Measurements from ENCODE around the gene MAD1L1.

Gene MAD1L1

GRCh38 chr7:2196381-2197378 is 36.1 kb downstream of the MAD1L1 start:
- Histone ChIP-seq H3K36me3 (ENCODE audit: control insufficient read depth, insufficient read depth, low read length) (peaks cover 14% of the 10 kb centered on the region), H3K4me1 (ENCODE audit: control insufficient read depth, insufficient read depth, low read length, poor library complexity, severe bottlenecking) (no peaks in the 10 kb centered on the region), H3K27me3 (replicated peaks; ENCODE audit: control insufficient read depth, insufficient read depth, low read length, poor library complexity, severe bottlenecking) (no peaks in the 10 kb centered on the region), H3K9me3 (ENCODE audit: control insufficient read depth, low read length) (no peaks in the 10 kb centered on the region), H3K4me3 (ENCODE audit: insufficient read depth, low read depth, low read length, poor library complexity, severe bottlenecking) (no peak overlapping the region), H3K27ac (ENCODE audit: insufficient read depth, low read length, poor library complexity, severe bottlenecking) (no peak overlapping the region)
- DNase-seq: no peak

DNA sequence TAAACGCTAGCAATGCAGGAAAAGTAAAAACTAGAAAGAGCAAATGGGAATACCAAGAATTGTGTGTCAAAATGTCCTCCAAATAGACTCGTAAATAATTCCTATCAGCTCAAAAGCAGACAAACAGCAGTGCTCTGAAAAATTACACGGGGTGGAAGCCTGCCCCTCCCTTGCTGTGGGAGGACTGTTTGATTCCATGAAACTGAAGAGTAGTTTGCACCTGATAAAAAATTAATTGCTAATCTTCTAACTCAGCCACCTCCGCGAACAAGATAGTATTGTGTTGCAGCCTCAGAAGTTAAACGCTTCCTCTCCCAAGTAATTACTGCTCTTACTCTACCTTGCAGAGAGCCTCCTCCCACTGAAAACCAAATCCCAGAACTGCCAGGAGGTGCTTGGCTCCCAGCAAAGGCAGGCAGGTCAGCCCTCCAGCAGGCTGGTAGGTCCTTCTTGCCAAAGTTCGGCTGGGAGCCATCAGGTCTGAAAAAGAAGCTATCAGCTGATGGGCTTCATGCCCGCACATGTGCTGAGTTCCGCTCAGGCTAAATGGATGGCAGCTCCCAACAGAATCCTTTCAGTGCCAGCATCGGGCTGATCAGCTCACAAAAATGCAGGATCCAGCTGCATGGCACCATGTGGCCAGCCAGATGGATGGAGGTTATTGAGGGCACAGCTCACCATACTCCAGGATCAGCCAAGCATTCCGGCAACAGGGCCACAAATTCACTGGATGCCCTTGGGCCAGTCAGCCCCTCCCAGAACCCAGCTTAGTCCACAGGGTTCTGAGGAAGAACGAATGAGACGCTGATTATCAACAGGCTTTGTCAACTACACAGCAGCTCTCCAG is 37.1 kb downstream of the MAD1L1 start:
- no peaks in the 10 kb centered on the region for H3K9me3 ChIP-seq (ENCODE audit: control insufficient read depth, low read length)
- no peak for DNase-seq
- H3K4me3 ChIP-seq (ENCODE audit: insufficient read depth, low read depth, low read length, poor library complexity, severe bottlenecking): no peak overlapping the region
- peaks cover 14% of the 10 kb centered on the region for H3K36me3 ChIP-seq (ENCODE audit: control insufficient read depth, insufficient read depth, low read length)
- no peaks in the 10 kb centered on the region for H3K27me3 ChIP-seq (replicated peaks; ENCODE audit: control insufficient read depth, insufficient read depth, low read length, poor library complexity, severe bottlenecking)
- H3K27ac ChIP-seq (ENCODE audit: insufficient read depth, low read length, poor library complexity, severe bottlenecking): no peak overlapping the region
- no peaks in the 10 kb centered on the region for H3K4me1 ChIP-seq (ENCODE audit: control insufficient read depth, insufficient read depth, low read length, poor library complexity, severe bottlenecking)

GRCh38 chr7:2193575-2194305 is 39.0 kb downstream of the MAD1L1 start:
- peaks cover 3% of the 10 kb centered on the region for H3K36me3 ChIP-seq (ENCODE audit: control insufficient read depth, insufficient read depth, low read length)
- H3K4me1 ChIP-seq (ENCODE audit: control insufficient read depth, insufficient read depth, low read length, poor library complexity, severe bottlenecking): no peaks in the 10 kb centered on the region
- H3K4me3 ChIP-seq (ENCODE audit: insufficient read depth, low read depth, low read length, poor library complexity, severe bottlenecking): no peak overlapping the region

DNA sequence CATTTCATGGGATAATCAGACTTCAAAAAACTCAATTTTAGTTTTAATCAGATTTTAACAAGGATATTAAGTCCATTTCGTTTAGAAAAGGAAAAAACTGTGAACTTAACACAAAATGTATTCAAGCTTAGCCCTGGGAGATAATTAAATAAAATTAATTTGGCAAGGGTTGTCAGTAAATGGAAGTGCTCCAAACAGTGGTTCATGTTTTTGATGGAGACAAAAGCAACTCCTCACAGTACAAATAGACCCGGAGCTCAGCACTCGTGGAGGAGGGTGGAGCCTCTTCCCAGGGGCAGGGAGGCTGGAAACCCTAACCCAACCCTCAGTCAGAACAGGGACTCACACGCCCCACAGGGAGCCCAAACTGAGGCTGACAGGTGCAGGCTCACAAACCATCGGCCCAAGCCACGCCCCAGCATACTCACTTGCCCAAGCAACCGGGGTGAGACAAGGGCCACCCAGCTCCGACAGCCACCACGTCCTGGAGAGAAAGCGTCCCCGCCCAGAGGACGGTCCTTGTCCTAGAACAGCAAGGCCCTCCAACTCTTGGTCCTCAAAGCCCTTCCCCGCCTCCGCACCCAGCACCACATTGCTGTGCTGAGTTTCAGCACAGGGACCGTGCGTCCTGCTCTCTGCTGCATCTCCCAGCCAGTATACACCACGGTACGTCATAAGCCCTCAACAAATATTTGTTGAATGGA is 39.8 kb downstream of the MAD1L1 start:
- H3K4me1 ChIP-seq (ENCODE audit: control insufficient read depth, insufficient read depth, low read length, poor library complexity, severe bottlenecking): no peaks in the 10 kb centered on the region
- H3K27me3 ChIP-seq (replicated peaks; ENCODE audit: control insufficient read depth, insufficient read depth, low read length, poor library complexity, severe bottlenecking): no peaks in the 10 kb centered on the region
- peaks cover 3% of the 10 kb centered on the region for H3K36me3 ChIP-seq (ENCODE audit: control insufficient read depth, insufficient read depth, low read length)
- no peak overlapping the region for H3K4me3 ChIP-seq (ENCODE audit: insufficient read depth, low read depth, low read length, poor library complexity, severe bottlenecking)
- no peak overlapping the region for H3K27ac ChIP-seq (ENCODE audit: insufficient read depth, low read length, poor library complexity, severe bottlenecking)
- DNase-seq: no peak
- no peaks in the 10 kb centered on the region for H3K9me3 ChIP-seq (ENCODE audit: control insufficient read depth, low read length)

More at GRCh38 chr7:2193575-2194305, 39.0 kb downstream of the MAD1L1 start:
- no peak for DNase-seq
- Histone ChIP-seq H3K9me3 (ENCODE audit: control insufficient read depth, low read length) (no peaks in the 10 kb centered on the region), H3K27ac (ENCODE audit: insufficient read depth, low read length, poor library complexity, severe bottlenecking) (no peak overlapping the region), H3K27me3 (replicated peaks; ENCODE audit: control insufficient read depth, insufficient read depth, low read length, poor library complexity, severe bottlenecking) (no peaks in the 10 kb centered on the region)

- Histone ChIP-seq H3K36me3 (ENCODE audit: control insufficient read depth, insufficient read depth, low read length) (peaks cover under 1% of the 10 kb centered on the region), H3K27me3 (replicated peaks; ENCODE audit: control insufficient read depth, insufficient read depth, low read length, poor library complexity, severe bottlenecking) (no peaks in the 10 kb centered on the region), H3K27ac (ENCODE audit: insufficient read depth, low read length, poor library complexity, severe bottlenecking) (no peak overlapping the region), H3K4me1 (ENCODE audit: control insufficient read depth, insufficient read depth, low read length, poor library complexity, severe bottlenecking) (no peaks in the 10 kb centered on the region), H3K9me3 (ENCODE audit: control insufficient read depth, low read length) (no peaks in the 10 kb centered on the region), H3K4me3 (ENCODE audit: insufficient read depth, low read depth, low read length, poor library complexity, severe bottlenecking) (no peak overlapping the region)
- DNase-seq: no peak
These were observed 41.7 kb downstream of the MAD1L1 start for GRCh38 chr7:2191016-2191415.

DNA sequence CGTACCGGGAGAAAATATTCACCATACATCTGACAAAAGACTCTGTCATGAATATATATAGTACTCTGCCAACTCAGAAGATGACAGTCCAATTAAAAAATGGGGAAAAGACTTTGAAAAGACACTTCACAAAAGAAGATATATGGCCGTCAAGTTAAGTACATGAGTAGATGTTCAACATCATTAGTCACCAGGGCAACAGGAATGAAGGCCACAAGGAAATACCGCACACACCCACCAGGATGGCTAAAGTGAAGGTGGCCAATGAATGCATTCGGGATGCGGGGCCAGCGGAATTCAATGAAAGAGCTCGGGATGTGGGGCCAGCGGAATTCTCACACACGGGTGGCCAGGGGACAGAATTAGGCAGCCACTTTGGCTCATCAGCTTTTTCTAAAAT is 42.2 kb downstream of the MAD1L1 start:
- Histone ChIP-seq H3K9me3 (ENCODE audit: control insufficient read depth, low read length) (no peaks in the 10 kb centered on the region), H3K36me3 (ENCODE audit: control insufficient read depth, insufficient read depth, low read length) (no peaks in the 10 kb centered on the region), H3K4me3 (ENCODE audit: insufficient read depth, low read depth, low read length, poor library complexity, severe bottlenecking) (no peak overlapping the region), H3K27ac (ENCODE audit: insufficient read depth, low read length, poor library complexity, severe bottlenecking) (no peak overlapping the region), H3K4me1 (ENCODE audit: control insufficient read depth, insufficient read depth, low read length, poor library complexity, severe bottlenecking) (no peaks in the 10 kb centered on the region), H3K27me3 (replicated peaks; ENCODE audit: control insufficient read depth, insufficient read depth, low read length, poor library complexity, severe bottlenecking) (no peaks in the 10 kb centered on the region)
- DNase-seq: no peak

GRCh38 chr7:2186166-2186565 is 46.6 kb downstream of the MAD1L1 start:
- Histone ChIP-seq H3K27me3 (replicated peaks; ENCODE audit: control insufficient read depth, insufficient read depth, low read length, poor library complexity, severe bottlenecking) (no peaks in the 10 kb centered on the region), H3K27ac (ENCODE audit: insufficient read depth, low read length, poor library complexity, severe bottlenecking) (no peak overlapping the region), H3K4me3 (ENCODE audit: insufficient read depth, low read depth, low read length, poor library complexity, severe bottlenecking) (no peak overlapping the region), H3K36me3 (ENCODE audit: control insufficient read depth, insufficient read depth, low read length) (no peaks in the 10 kb centered on the region), H3K4me1 (ENCODE audit: control insufficient read depth, insufficient read depth, low read length, poor library complexity, severe bottlenecking) (no peaks in the 10 kb centered on the region), H3K9me3 (ENCODE audit: control insufficient read depth, low read length) (no peaks in the 10 kb centered on the region)
- DNase-seq: no peak

GRCh38 chr7:2185715-2186114 is 47.0 kb downstream of the MAD1L1 start:
- H3K4me3 ChIP-seq (ENCODE audit: insufficient read depth, low read depth, low read length, poor library complexity, severe bottlenecking): no peak overlapping the region
- no peaks in the 10 kb centered on the region for H3K9me3 ChIP-seq (ENCODE audit: control insufficient read depth, low read length)
- DNase-seq: no peak
- no peaks in the 10 kb centered on the region for H3K36me3 ChIP-seq (ENCODE audit: control insufficient read depth, insufficient read depth, low read length)
- H3K27ac ChIP-seq (ENCODE audit: insufficient read depth, low read length, poor library complexity, severe bottlenecking): no peak overlapping the region
- H3K4me1 ChIP-seq (ENCODE audit: control insufficient read depth, insufficient read depth, low read length, poor library complexity, severe bottlenecking): no peaks in the 10 kb centered on the region
- no peaks in the 10 kb centered on the region for H3K27me3 ChIP-seq (replicated peaks; ENCODE audit: control insufficient read depth, insufficient read depth, low read length, poor library complexity, severe bottlenecking)

DNA sequence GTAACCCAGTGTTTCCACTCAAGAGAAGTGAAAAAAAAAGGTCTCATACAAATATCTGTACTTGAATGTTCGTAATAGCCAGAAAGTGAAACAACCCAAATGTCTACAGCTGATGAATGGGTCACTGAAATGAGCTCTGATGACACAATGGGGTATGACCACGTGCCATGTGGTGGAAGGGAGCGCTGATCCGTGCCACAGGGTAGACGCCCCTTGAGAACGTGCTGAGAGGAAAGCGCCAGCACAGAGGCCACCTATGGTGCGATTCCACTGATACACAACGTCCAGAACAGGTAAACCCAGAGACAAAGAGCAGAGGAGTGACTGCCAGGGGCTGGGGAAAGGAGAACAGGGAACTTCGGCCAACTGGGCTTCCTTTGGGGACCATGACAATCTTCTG is 50.3 kb downstream of the MAD1L1 start:
- no peaks in the 10 kb centered on the region for H3K9me3 ChIP-seq (ENCODE audit: control insufficient read depth, low read length)
- H3K4me1 ChIP-seq (ENCODE audit: control insufficient read depth, insufficient read depth, low read length, poor library complexity, severe bottlenecking): no peaks in the 10 kb centered on the region
- H3K36me3 ChIP-seq (ENCODE audit: control insufficient read depth, insufficient read depth, low read length): no peaks in the 10 kb centered on the region
- H3K27ac ChIP-seq (ENCODE audit: insufficient read depth, low read length, poor library complexity, severe bottlenecking): no peak overlapping the region
- no peak for DNase-seq
- no peaks in the 10 kb centered on the region for H3K27me3 ChIP-seq (replicated peaks; ENCODE audit: control insufficient read depth, insufficient read depth, low read length, poor library complexity, severe bottlenecking)
- H3K4me3 ChIP-seq (ENCODE audit: insufficient read depth, low read depth, low read length, poor library complexity, severe bottlenecking): no peak overlapping the region

Data from effector memory CD4-positive, alpha-beta T cell (primary cell).